ENCODE measurements around the gene TTLL3. TPM values are rescaled to one million over a fixed set of nuclear protein-coding genes. Genes with fewer than 3 reads are reported as not detected.

Gene TTLL3
- total and polyA plus RNA-seq, 2 donors (not counting 3 experiments of a cell fraction or from before 2014, with no cell fraction given): 43.5 to 65.2 TPM

DNA sequence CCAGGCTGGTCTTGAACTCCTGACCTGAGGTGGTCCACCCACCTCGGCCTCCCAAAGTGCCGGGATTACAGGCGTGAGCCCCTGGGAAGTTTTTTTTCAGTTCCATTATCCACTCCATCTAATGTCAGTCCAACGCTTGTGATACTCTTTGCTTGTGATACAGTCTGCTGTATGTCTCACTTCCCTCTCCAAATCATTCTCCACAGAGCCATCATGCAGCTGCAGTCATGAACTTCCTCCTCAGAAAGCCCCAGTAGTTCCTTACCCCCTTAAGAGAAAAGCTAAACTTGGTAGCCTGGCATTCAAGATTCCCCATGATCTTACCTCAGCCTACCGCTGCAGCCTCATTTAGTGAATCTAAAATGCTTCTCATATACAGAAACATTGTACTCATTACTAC, 14.9 kb upstream of the TTLL3 start:
- dilution Hi-C loops (cut with MboI; ENCODE audit: extremely low pct_ligation_motif_present, low sequenced_read_pairs): no loop called here
- CTCF ChIA-PET: no interaction called here
- no peaks in the 10 kb centered on the region for H4K20me1 ChIP-seq (replicated peaks; ENCODE audit: control insufficient read depth, extremely low read depth, insufficient read depth, low read length)
- no peak overlapping the region for H3K4me2 ChIP-seq (ENCODE audit: insufficient read depth, low read length)
- H2AFZ ChIP-seq (ENCODE audit: low read depth, low read length): no peak overlapping the region
- no peaks in the 10 kb centered on the region for H3K27me3 ChIP-seq (ENCODE audit: control insufficient read depth in 2 of 2, insufficient read depth in 2 of 2, low read length in 2 of 2)
- POLR2A ChIA-PET: no interaction called here
- H3K4me1 ChIP-seq (ENCODE audit: control insufficient read depth, extremely low read depth, insufficient read depth, low read length): peaks cover 13% of the 10 kb centered on the region
- no peak for FAIRE-seq
- H3K9me3 ChIP-seq (replicated peaks; ENCODE audit: control insufficient read depth, insufficient read depth, low read length): no peaks in the 10 kb centered on the region
- H3K4me3 ChIP-seq (replicated peaks in 1 of 3; ENCODE audit: insufficient read depth in 1 of 3, low read depth in 1 of 3, low read length in 3 of 3): no peak overlapping the region
- intact Hi-C loops (cut with micrococcal nuclease): no loop called here
- TF ChIP-seq POLR2AphosphoS5 (IDR thresholded peaks at IDR 0.05; ENCODE audit: insufficient read depth, low read depth, low read length) (no peak), JUN (IDR thresholded peaks at IDR 0.05; ENCODE audit: borderline replicate concordance, insufficient read depth, insufficient read length, low read depth) (no peak), FOS (IDR thresholded peaks at IDR 0.05; ENCODE audit: borderline replicate concordance, insufficient read depth, low read length) (no peak), MYC (IDR thresholded peaks at IDR 0.05; ENCODE audit: low read depth, low read length) (no peak)
- DNase-seq (ENCODE audit: low read depth, low spot score): no peak
- peaks cover 9 to 17% of the 10 kb centered on the region in 2 experiments for H3K36me3 ChIP-seq (ENCODE audit: control insufficient read depth in 2 of 2, extremely low read depth in 1 of 2, insufficient read depth in 2 of 2, low read length in 2 of 2)
- no peak overlapping the region for H3K9ac ChIP-seq (replicated peaks; ENCODE audit: extremely low read depth, insufficient read depth, low read length)
- H3K27ac ChIP-seq (ENCODE audit: insufficient read depth, low read depth, low read length): no peak overlapping the region
- peaks cover 43% of the 10 kb centered on the region for H3K79me2 ChIP-seq (ENCODE audit: control insufficient read depth, insufficient read depth, low read length)
- H3K9me1 ChIP-seq (replicated peaks; ENCODE audit: control insufficient read depth, extremely low read depth, insufficient read depth, low read length): no peaks in the 10 kb centered on the region
- no TSS peak for BruUV-seq (replicated peaks)

DNA sequence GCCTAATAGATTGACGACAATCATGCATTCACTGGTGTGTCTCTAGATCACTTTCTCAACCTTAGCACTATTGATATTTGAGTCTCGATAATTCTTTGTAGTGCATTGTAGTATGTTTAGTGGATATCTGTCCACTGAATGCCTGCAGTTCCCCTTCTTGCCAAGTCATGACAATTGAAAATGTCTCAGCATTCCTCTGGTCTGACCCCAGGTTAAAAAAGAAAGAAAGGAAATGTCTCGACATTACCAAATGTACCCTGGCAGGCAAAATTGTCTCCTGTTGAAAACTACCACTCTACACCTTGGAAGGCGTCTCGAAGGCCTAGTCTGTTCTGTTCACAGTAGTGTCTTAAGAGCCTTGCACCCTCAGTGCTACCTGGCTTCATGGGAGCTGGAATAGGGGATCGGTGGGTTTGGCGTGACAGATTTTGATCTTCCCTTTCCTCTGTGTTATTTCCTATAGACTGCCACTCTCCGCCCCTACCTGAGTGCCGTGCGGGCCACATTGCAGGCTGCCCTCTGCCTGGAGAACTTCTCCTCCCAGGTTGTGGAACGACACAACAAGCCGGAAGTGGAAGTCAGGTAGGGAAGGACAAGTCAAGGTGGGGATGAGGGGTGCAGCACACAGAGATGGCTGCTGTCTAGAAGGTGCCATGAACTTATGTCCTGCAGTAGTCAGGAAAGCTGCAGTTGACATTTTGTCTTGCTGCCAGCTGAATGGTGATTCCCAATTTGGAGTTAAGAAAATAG, 12.7 kb upstream of the TTLL3 start:
- H2AFZ ChIP-seq (ENCODE audit: low read depth, low read length): no peak overlapping the region
- H3K4me3 ChIP-seq (replicated peaks in 1 of 3; ENCODE audit: insufficient read depth in 1 of 3, low read depth in 1 of 3, low read length in 3 of 3): no peak overlapping the region
- DNase-seq (ENCODE audit: low read depth, low spot score) (peak; percentile 30), FAIRE-seq (no peak)
- dilution Hi-C loops (cut with MboI; ENCODE audit: extremely low pct_ligation_motif_present, low sequenced_read_pairs) (no loop called here), intact Hi-C loops (cut with micrococcal nuclease) (no loop called here)
- no TSS peak for BruUV-seq (replicated peaks)
- CTCF ChIA-PET: no interaction called here
- no peak overlapping the region for H3K27ac ChIP-seq (ENCODE audit: insufficient read depth, low read depth, low read length)
- H3K4me2 ChIP-seq (ENCODE audit: insufficient read depth, low read length): no peak overlapping the region
- H3K79me2 ChIP-seq (ENCODE audit: control insufficient read depth, insufficient read depth, low read length): peaks cover 43% of the 10 kb centered on the region
- H3K4me1 ChIP-seq (ENCODE audit: control insufficient read depth, extremely low read depth, insufficient read depth, low read length): peaks cover 5% of the 10 kb centered on the region
- no peak for TF ChIP-seq POLR2AphosphoS5 (IDR thresholded peaks at IDR 0.05; ENCODE audit: insufficient read depth, low read depth, low read length)
- no peak for TF ChIP-seq JUN (IDR thresholded peaks at IDR 0.05; ENCODE audit: borderline replicate concordance, insufficient read depth, insufficient read length, low read depth)
- no peak for TF ChIP-seq EZH2 (IDR thresholded peaks at IDR 0.05; ENCODE audit: borderline replicate concordance, low read depth, low read length, severe bottlenecking)
- no peak for TF ChIP-seq MYC (IDR thresholded peaks at IDR 0.05; ENCODE audit: low read depth, low read length)
- TF ChIP-seq, protein P1, sequence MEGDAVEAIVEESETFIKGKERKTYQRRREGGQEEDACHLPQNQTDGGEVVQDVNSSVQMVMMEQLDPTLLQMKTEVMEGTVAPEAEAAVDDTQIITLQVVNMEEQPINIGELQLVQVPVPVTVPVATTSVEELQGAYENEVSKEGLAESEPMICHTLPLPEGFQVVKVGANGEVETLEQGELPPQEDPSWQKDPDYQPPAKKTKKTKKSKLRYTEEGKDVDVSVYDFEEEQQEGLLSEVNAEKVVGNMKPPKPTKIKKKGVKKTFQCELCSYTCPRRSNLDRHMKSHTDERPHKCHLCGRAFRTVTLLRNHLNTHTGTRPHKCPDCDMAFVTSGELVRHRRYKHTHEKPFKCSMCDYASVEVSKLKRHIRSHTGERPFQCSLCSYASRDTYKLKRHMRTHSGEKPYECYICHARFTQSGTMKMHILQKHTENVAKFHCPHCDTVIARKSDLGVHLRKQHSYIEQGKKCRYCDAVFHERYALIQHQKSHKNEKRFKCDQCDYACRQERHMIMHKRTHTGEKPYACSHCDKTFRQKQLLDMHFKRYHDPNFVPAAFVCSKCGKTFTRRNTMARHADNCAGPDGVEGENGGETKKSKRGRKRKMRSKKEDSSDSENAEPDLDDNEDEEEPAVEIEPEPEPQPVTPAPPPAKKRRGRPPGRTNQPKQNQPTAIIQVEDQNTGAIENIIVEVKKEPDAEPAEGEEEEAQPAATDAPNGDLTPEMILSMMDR (IDR thresholded peaks at IDR 0.05; ENCODE audit: extremely low read depth in 1 of 2, insufficient read depth in 1 of 2, low read depth in 1 of 2, low read length in 2 of 2): no peak
- no peak for TF ChIP-seq FOS (IDR thresholded peaks at IDR 0.05; ENCODE audit: borderline replicate concordance, insufficient read depth, low read length)
- TF ChIP-seq GATA2 (IDR thresholded peaks at IDR 0.05; ENCODE audit: insufficient read depth, insufficient read length, low read depth, low read length): no peak
- TF ChIP-seq POLR2A (IDR thresholded peaks at IDR 0.05; ENCODE audit: low read depth, low read length): no peak
- TF ChIP-seq, protein P2, sequence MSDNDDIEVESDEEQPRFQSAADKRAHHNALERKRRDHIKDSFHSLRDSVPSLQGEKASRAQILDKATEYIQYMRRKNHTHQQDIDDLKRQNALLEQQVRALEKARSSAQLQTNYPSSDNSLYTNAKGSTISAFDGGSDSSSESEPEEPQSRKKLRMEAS (IDR thresholded peaks at IDR 0.05; ENCODE audit: insufficient read depth, insufficient read length): no peak
- H3K9ac ChIP-seq (replicated peaks; ENCODE audit: extremely low read depth, insufficient read depth, low read length): no peak overlapping the region
- H3K9me1 ChIP-seq (replicated peaks; ENCODE audit: control insufficient read depth, extremely low read depth, insufficient read depth, low read length): no peaks in the 10 kb centered on the region
- no peaks in the 10 kb centered on the region for H3K27me3 ChIP-seq (ENCODE audit: control insufficient read depth in 2 of 2, insufficient read depth in 2 of 2, low read length in 2 of 2)
- H4K20me1 ChIP-seq (replicated peaks; ENCODE audit: control insufficient read depth, extremely low read depth, insufficient read depth, low read length): no peaks in the 10 kb centered on the region
- H3K9me3 ChIP-seq (replicated peaks; ENCODE audit: control insufficient read depth, insufficient read depth, low read length): no peaks in the 10 kb centered on the region
- H3K36me3 ChIP-seq (ENCODE audit: control insufficient read depth in 2 of 2, extremely low read depth in 1 of 2, insufficient read depth in 2 of 2, low read length in 2 of 2): peaks cover 19 to 24% of the 10 kb centered on the region in 2 experiments
- POLR2A ChIA-PET: no interaction called here

All from endothelial cell of umbilical vein (primary cell).